Right hindlimb (tissue), 1 donor: ENCODE data around the gene TMEM215.
"Not testable (repeated sequence)": the region's sequence is repeated elsewhere in the genome, so short reads cannot be mapped to it uniquely, and the experiment has no call there.

Experiments
- DNase-seq: peaks from one replicate; pipeline ENCODE4 v3.0.0-alpha.2; 2018

The TMEM215 gene

GRCh38 chr9:32783168-32783891, at the start of gene TMEM215:
Gene TMEM215 (plus strand): TSS chr9:32783540. CDS start chr9:32784184, 644 bp downstream.
- peak; percentile 50 for DNase-seq

- DNase-seq = peak; percentile 56
Observed at GRCh38 chr9:32735476-32735875, 47.9 kb upstream of the TMEM215 start.

GRCh38 chr9:32737378-32737777, 46.0 kb upstream of the TMEM215 start:
- no peak for DNase-seq

GRCh38 chr9:32738501-32739172, 44.7 kb upstream of the TMEM215 start:
- DNase-seq = no peak

GRCh38 chr9:32741706-32742105, 41.6 kb upstream of the TMEM215 start:
- no peak for DNase-seq

- no peak for DNase-seq
Observed at GRCh38 chr9:32742296-32742695, 41.0 kb upstream of the TMEM215 start.

GRCh38 chr9:32748013-32748412, 35.3 kb upstream of the TMEM215 start:
- DNase-seq = no peak

GRCh38 chr9:32755730-32756129, 27.6 kb upstream of the TMEM215 start:
- no peak for DNase-seq

- no peak for DNase-seq
Observed at GRCh38 chr9:32764139-32764538, 19.2 kb upstream of the TMEM215 start.

GRCh38 chr9:32775283-32775682, 8.1 kb upstream of the TMEM215 start:
- no peak for DNase-seq

- no peak for DNase-seq
Observed at GRCh38 chr9:32776201-32776600, 7.1 kb upstream of the TMEM215 start.

- DNase-seq = peak; percentile 23
Observed at GRCh38 chr9:32782476-32783167, 718 bp upstream of the TMEM215 start.

- DNase-seq = no peak
Observed at GRCh38 chr9:32787816-32788215, 4.5 kb downstream of the TMEM215 start.

- not testable (repeated sequence) for DNase-seq
Observed at GRCh38 chr9:32796015-32796414, 12.7 kb downstream of the TMEM215 start.

- no peak for DNase-seq
Observed at GRCh38 chr9:32801530-32801929, 18.2 kb downstream of the TMEM215 start.

- no peak for DNase-seq
Observed at GRCh38 chr9:32807217-32807616, 23.9 kb downstream of the TMEM215 start.

- DNase-seq = peak; percentile 62
Observed at GRCh38 chr9:32811246-32811645, 27.9 kb downstream of the TMEM215 start.

- DNase-seq = no peak
Observed at GRCh38 chr9:32820322-32820721, 37.0 kb downstream of the TMEM215 start.

GRCh38 chr9:32823101-32823500, 39.8 kb downstream of the TMEM215 start:
- no peak for DNase-seq

- DNase-seq = no peak
Observed at GRCh38 chr9:32823551-32823950, 40.2 kb downstream of the TMEM215 start.

- no peak for DNase-seq
Observed at GRCh38 chr9:32825203-32825602, 41.9 kb downstream of the TMEM215 start.

GRCh38 chr9:32828861-32829260, 45.5 kb downstream of the TMEM215 start:
- no peak for DNase-seq

- no peak for DNase-seq
Observed at GRCh38 chr9:32832346-32832745, 49.0 kb downstream of the TMEM215 start.
